ENCODE data around the gene SV2B.

Gene SV2B

DNA sequence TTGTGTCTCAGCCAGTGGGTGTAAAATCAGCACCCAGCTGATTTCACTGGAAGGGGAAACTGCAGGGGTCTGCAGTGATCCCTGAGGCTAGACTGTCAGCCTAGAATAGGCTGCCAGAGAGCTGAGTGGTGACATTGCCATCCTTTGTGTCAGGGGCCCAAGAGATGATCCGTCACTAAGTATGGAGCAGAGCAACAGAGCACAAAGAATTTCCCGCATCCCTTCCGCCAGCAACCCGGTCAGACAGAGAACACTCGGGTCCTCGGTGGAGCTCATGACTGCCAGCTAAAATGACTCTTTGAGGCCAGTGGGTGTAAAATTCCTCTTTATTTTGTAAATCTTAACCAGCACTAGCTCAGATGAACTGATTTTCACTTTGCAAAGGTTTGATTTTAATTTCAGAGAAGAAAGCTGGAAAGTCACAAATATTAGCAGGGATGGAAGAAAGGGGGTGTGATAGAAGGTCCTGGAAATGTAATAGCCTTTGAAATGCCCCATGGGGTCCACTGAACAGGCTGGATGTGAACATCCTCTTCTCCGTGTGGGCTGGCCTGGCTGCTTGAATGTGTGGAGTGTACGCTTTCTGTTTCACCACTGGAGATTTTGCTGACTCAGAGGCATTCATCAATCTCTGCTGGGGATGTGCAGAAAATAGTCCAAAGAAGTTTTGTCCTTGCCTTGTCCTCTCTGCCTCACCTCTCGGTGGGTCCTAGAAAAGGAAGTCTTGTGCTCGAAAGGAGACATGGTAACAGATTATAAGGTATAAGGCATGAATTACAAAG lies 138.8 kb downstream of the SV2B start:
- no peak for DNase-seq

DNA sequence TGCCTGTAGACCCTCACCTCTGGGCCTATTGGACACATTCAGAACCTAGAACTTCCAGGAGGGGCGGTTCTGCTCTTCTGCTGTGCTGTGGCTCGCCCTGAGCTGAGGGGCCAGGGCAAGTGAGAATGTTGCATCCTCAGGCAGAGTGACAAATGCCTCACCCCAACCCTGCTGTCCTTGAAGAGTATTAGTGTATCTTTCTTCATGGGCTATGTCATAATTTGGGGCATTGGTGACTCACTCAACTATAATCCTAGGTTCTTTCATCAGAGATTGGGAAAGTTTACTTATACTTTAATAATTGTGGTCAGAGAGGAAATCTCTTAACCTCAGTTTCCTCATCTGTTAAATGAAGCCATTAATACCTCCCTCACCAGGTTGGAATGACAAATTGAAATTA lies 143.8 kb downstream of the SV2B start:
- no peak for DNase-seq

DNA sequence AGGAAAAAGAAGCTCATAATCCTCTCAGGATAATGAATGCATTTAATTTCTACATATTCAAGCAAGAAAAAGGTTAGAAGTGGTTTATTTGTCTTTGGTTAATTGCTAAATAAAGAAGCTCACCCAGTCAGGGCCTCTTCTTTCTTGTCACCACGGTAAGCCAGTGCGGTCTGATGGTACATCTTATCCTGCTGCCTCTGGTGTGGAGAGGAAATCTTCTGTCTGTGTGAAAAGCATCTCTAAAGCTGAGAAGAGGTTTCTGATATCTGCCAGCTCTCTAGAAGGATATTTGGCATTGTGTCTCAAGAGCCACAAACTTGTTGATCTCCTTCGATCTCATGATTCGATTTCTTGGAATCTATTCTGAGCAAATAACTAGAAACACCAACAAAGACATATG lies 144.9 kb downstream of the SV2B start:
- no peak for DNase-seq

DNA sequence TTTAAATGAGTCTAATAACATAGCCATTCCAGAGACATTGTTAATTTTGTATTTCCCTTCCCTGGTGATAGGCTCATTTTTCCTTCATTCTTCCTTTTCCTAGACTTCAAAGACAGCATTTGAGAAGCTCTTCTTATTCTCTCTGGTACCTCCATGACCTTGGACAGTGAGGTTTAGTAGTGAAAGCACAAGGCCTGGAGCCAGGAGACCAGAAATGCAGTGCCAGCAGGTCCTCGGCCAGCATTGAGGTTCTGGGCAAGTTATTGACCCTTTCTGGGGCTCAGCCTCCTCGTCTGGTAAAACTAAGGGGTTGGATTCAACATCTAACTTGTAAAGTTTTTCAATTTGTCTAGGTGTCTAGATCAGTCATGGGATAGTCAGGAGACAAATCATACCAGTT lies 146.9 kb downstream of the SV2B start:
- DNase-seq: no peak

DNA sequence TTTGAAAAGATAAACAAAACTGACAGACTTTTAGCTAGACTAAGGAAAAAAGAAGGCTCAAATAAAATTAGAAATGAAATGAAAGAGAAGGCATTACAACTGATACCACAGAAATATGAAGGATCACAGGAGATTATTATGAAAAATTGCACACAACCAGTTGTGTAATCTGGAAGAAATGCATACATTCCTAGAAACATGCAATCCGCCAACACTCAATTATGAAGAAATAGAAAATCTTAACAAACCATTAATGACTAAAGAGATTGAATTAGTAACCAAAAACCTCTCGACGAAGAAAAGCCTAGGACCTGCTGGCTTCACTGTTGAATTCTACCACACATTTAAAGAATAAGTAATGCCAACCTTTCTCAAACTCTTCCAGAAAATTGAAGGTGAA lies 149.5 kb downstream of the SV2B start:
- no peak for DNase-seq

DNA sequence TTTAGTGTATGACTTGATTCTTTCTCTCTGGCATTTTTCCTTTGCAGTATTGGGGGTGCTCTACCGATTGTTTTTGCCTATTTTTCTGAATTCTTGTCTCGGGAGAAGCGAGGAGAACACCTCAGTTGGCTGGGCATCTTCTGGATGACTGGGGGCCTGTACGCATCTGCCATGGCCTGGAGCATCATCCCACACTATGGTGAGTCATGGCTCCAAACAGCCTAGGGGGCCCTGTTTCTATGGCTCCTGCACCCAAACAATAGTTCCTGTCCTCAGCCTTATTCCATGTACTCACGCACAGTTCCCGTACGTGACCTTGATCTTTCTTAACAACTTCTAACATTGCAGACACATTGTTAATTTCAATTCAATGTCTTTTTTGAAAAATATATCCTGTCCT lies 152.3 kb downstream of the SV2B start:
- no peak for DNase-seq

DNA sequence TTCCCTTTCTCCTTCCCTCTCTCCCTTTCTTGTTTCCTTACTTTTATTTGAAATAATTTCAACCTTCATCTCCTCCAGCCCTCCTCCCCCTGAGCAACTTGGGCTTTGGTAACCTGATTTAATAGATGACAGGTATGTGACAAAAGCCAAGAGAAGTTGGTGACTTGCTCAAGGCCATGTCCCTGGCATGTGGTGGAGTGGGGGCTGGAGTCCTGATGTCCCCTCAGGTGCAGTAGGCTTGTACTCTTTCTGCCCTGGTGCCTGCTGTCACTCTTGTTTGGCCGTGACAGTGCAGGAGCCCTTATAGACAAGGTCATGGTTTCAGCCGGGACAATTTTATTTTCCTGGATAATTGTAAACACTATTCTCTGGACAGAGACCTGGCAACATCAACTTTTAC lies 152.7 kb downstream of the SV2B start:
- DNase-seq: no peak

DNA sequence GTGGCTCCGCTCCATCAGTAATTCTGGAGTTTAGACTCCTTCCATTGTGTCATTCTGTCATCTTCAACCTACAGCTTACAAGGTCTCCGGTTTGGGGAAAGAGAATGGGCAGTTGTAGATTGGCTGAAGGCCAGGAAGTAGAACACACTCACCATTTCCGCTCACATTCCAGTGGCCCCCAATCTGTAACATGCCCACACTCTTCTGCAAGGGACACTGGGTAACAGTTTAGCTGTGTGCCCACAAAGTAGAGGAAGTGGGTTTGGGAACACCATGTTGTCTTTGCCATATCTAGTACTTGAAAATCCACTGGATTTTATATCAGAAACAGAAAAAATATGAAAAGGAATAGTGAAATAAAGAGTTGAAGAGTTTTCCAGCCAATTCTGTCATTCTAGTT lies 153.5 kb downstream of the SV2B start:
- no peak for DNase-seq

DNA sequence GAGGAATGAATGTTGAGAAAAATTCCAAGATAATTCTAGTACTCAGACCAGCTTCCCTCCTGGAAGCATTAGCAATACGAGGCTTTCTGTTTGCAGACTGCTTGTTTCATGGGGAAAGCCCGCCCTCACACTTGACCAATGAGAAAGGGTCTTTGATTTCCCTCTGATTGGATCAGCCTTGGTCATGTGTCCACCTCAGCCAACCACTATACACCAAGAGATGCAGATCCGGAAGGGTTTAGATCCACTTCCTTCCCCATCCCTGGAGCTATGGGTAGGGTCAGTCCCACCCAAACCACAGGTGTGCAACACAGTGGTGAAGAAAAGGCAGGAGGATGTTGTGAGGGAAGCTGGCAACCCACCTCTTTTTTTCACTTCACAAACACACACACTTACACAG lies 154.7 kb downstream of the SV2B start:
- DNase-seq: no peak

DNA sequence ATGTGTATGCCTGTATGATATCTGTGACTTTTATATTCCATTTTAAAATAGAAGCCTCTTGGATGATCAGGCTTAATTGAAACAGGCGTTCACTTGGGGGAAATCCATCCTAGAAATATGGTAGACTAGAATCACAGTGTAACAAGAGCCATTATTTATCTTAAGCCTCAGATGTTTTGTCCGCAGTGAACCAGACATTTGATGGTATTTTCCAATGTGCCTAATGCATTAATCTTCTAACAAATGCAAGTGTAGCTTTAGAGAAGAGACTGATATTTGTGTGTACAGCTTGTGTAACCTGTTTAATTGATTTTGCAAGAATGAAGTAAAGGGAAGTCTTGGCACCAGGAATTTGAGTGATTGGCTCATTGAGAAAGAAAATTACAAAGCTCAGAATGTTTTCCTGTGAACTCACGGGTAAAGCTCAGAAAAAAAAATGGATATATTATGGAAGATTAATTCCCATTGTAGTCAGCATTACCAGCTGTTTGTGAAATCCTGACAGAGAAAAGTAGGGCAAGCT lies 155.7 kb downstream of the SV2B start:
- no peak for DNase-seq

DNA sequence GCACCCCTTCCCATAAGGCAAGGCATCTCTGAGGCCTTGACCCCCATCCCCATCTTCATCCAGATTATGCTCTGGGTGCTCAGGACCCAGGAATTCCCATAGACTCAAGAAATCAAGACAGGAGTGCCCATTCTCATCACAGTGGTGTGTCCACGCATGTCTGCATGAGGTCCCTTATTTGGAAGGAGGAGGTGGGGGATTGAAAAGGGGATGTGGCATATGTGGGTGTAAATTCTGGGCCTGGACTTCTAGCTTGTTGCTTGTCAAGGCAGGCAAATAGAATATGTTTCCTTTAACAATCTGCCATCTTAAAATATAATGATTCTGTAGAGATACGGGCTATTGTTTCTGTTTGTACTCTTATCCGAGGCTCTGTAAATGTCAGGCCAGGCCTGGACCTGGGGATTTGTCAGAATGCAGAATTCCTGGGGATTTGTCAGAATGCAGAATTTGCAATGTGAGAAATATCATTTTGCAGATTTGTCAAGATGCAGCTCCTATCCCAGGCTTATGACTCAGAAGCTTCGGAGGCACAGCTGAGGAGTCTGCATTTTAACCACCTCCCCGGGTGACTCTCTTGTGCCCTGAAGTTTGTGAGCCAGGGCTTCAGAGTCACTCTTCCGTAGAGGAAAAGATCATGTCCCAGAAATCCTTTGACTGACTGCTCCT lies 157.8 kb downstream of the SV2B start:
- DNase-seq: no peak

DNA sequence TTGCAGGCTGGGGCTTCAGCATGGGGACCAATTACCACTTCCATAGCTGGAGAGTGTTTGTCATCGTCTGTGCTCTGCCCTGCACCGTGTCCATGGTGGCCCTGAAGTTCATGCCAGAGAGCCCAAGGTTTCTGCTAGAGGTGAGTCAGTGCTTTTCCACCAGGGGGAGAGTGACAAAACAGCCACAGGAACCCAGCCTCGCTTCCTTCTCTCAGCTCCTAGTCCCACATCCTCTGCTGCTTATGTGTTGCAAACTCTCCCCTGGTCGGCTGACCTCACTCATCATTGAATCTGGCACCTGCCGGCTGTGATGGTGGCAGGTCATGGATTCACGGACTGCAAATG lies 158.3 kb downstream of the SV2B start:
- DNase-seq: no peak

DNA sequence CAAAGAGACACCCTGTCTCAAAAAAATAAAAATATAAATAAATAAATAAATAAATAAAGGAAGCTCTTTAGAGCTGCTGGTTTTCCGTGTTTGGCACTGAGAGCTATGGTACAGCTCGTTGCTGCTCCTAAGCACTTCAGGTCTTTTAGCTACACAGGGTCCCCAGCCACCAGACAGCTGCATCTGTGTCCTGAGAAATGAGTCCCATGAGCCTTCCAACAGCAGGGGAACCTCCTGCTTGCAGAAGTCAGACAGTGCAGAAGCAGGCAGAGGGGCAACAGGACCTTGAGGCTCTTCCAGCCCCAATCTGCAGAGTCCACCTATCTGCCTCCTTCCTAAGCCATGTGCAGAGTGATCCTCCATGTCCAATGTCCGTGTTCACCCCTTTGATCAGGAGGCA lies 159.0 kb downstream of the SV2B start:
- DNase-seq: no peak

DNA sequence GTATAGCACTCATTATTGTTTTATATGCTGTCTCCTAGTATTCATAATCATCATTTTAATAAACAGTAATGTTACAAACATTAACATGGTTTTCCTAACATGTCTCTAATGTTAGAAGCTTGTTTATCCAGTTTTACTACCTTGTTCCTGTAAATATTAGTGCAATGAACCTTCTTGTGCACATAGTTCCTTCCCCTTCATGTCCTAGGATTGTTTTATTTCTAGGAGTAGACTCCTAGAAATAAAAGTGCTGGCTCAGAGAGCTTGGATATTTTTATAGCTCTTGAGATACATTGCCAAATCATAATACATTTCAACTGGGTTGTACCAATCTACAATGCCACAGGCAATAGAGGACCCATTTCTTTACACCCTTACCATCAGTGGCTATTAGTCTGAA lies 161.3 kb downstream of the SV2B start:
- DNase-seq: no peak

DNA sequence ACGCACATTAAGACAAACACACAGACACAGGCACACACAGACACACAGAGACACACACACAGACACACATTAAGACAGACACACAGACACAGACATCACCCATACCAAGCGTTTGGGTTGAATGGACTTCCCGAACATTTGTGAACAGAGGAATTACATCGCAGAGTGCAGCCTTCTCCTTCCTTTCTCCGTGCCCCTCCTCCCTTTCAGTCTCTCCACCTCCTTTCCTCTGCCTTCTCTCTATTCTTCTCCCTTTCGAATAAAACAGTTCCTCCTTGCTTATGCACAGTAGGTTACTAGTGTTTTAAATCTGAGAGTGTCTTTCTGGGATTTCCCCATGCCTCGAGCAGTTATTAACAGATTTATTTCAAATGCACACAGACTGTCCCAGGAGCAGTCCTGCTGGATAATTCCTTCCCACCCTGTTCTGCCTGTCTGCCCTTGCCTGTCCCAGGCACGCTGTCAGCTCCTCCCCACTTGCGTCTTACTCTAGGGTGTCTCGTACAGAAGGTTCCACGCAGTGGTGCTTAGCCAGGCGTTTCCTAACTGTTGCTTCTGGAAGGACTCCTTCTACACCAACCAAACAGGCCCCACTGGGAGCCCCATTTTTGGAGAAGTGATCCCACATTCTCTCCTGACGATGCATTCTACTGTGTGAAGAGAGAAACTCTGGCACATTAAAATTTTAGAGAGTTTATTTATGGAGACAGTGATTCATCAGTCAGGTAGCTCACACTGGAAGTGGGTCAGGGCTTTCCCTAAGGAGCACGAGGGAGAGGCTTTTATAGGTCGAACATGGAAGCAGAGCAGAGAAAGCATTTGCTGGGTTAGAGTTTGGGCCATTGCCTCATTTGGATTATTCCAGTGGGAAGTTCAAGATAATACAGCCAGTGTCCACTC lies 163.8 kb downstream of the SV2B start:
- DNase-seq: no peak

DNA sequence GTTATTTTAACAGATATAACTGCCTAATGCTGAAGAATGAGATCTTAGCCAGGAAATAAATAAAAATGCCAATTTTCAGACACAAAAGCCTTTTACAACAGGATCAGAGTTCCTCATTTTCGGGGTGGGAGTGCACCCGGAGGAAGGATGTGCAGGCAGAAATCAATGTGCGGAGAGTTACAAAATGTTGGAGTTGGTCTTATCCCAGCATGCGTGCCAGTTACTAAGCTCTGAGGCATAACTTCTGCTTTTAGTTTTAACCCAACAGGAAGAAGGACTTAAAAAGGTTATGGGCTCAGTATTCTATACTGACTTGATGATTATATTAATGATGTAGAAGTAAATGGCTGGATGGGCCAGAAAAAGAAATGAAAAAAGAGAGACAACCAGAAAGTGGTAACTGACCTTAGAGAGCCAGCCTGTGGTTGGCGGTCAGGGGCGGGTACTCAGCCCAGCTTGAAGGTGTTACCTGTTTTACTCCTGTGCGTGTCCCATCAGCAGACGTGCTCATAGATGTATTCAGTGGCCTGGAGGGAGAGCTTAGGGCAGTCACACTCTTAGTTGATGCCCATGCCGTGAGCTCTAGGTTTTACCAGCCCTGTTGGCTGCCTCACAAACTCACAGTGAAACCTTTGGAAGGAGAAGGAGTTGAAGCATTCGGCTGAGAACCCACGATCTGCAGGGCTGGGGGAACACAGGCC lies 164.7 kb downstream of the SV2B start:
- DNase-seq: no peak

DNA sequence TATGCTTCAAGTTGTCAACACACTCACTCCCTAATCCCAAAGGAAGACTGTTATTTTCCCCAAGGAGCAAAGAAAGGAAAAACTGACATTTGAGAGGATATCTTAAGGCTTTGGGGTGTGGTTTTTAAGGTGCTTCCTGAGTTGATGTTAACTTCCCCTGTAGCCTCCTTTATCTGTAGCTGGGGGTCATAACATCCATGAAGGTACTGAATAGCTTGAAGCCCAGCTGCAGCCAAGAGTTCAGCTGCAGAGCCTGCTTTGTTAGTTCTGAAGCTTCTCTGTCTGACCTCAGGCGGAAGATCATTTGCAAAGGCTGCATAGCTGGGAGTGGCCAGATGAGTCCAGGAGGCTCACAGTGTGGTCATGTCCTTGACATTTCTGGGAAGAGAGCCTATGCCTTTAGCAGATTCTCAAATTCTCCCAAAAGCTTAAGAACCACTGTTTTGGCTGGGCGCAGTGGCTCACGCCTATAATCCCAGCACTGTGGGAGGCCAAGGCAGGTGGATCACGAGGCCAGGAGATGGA lies 165.4 kb downstream of the SV2B start:
- DNase-seq: no peak

DNA sequence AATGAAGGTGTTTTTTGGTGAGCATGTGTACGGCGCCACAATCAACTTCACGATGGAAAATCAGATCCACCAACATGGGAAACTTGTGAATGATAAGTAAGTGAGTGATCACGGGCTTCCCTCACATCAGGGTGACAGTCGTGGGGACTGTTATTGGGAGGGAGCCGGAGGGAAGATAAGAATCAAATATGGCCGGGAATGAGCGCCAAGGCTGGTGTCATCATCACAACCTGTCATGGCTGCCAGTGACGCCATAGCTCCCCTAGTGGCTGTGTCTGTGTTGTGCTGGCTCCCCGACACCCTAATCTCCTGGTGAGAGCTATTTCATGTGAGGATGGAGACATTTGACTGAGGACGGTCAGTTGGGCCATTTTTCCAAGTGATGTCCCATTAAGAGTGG lies 168.5 kb downstream of the SV2B start:
- no peak for DNase-seq

DNA sequence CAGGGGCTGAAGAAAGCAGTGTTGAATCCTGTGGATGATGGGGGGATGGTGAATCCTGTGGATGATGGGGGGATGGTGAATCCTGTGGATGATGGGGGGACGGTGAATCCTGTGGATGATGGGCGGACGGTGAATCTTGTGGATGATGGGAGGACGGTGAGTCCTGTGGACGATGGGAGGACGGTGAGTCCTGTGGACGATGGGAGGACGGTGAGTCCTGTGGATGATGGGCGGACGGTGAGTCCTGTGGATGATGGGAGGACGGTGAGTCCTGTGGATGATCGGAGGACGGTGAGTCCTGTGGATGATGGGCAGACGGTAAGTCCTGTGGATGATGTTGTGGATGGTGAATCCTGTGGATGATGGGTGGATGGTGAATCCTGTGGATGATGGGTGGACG lies 170.7 kb downstream of the SV2B start:
- no peak for DNase-seq

DNA sequence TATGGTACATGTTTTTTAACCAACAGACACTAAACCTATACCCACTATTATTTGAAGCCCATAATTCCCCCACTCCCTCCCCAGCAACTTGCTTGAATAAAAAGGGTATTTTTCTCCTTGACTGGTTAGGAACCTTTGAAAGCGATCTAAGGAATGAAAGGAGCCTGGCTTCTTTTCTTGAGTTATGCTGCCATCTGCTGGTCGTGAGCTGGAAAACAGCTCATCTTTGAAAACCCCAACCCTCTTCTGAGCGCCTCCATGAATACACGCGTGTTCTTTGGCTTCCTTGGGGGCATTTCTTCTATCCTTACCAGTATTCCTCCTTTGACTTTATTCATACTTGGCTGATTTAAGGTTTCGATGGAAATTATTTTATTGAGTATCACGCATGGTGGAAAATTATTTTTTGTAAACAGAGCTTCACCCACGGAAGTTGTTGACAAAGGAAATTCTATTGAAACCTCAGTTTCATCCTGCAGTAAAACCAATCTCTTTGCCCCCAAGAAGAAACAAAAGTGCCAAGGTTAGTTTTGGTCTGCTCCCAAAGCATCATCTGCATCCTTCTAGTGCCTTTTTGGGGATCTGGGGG lies 171.6 kb downstream of the SV2B start:
- DNase-seq: peak; percentile 41

DNA sequence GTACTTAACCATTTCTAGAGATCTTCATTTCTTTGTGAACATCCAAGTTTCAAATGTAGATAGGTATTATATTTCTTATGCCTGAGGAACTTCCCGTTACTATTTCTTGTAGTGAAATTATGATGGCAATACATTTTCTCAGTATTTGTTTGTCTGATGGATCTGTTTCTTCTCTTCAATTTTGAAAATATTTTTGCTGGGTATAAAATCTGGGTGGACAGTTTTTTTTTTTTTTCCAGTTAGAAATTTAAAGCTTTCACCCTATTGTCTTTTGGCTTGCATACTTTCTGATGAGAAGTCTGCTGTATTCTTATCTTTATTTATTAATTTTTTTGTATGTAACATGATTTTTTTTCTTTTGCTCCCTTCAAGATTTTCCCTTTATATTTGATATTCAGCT lies 175.8 kb downstream of the SV2B start:
- DNase-seq: no peak

DNA sequence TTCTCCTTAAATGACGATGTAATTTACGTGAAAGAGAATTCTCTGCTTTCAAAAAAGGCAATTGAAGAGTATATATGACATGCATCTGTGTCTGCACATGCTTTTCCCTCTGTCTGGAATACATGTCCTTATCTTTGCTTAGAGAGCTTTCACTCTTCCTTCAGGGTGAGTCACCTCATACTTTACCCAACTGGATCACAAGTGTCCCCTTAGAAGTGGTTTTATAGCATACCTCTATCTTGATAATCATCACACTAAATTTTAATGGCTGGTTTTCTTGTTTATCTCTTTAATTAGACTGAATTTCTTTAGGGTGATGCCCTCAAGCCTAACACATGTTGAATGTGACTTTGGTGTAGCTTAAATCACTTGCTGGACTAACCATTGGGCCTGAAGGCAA lies 178.9 kb downstream of the SV2B start:
- no peak for DNase-seq
